Activated CD8-positive, alpha-beta memory T cell treated with anti-CD3 and anti-CD28 coated beads, Interleukin-2, amount 50 U/mL, for 48 hours (primary cell): ENCODE measurements around the gene TMEM247.

ENCODE experiments used
- DNase-seq: peaks from one replicate; pipeline ENCODE4 v3.0.0-alpha.2; 2020

TMEM247 gene

GRCh38 chr2:46479265-46479664 is at the start of gene TMEM247:
Gene TMEM247, plus strand, starts transcription at chr2:46479565.
- no peak for DNase-seq

DNA sequence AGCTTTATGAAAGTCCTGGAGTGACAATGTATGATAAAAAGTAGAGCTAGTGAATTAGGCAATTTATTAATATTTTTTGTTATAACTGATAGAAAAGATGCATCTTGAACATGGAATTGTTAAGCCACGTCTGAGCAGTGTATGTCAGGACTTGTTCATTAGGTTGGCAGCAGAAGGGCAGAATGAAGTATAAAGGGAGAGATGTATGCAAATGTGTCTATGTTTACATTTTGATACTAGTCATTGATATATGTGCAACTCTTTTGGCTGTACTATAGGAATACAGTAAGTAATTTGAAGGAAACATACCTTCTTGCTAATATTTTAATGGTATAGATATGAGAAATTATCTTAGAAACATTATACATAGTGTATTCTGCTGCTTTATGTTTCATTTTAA is 49.0 kb upstream of the TMEM247 start:
- DNase-seq, result no peak

GRCh38 chr2:46430992-46431391 is 48.4 kb upstream of the TMEM247 start:
- no peak for DNase-seq

DNA sequence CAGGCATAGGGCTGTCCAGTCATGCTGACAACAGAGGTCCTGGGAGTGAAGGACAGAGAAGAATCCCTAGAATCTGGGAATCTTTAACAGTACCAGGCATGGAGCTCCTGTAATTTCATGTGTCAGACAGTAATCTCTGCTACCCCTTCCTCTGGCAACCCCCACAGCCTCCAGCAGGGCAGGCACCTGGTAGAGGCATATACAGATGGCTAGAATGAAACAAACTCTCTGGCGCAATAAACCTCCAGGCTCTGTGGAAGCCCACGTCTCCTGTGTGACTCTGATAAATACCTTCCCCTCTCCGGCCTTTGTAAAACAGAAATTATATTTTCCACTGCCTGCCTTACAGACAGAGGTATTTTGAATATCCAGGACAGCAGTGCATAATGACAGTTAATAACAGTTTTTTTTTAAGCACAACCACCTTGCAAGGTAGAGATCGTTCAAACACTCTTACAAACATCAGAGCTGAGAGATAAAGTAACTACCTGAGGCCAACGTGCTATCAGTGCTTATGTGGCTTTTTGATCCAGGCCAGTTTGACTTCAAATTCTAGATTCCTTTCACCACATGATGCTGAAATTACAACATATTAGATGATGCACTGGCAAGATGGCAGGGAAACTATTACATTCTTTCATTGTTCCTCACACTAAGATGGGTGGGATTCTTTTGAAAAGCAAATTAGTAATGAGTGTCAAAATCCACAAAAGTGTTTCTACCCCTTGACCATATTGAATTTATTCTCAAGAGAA is 47.7 kb upstream of the TMEM247 start:
- DNase-seq, result no peak

- DNase-seq, result no peak
These were observed 44.5 kb upstream of the TMEM247 start for GRCh38 chr2:46434851-46435273.

DNA sequence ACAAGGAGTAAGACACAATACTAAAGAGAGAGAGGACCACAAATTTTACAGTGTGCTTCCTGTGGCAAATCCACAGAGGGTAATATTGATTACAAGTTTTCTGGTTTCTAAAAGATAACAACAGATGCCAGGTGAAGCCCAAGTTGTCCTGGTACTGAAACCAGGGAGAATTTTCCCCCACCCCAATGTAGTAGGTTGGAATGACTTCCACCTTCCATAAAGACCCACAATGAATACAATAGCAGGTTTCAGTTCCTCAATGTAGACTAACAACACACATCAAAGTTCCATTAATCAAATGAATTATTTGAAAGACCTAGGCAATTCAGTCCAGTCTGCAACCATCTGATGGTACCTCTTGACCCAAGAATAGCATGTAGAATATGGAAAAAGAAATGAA is 44.0 kb upstream of the TMEM247 start:
- no peak for DNase-seq

DNA sequence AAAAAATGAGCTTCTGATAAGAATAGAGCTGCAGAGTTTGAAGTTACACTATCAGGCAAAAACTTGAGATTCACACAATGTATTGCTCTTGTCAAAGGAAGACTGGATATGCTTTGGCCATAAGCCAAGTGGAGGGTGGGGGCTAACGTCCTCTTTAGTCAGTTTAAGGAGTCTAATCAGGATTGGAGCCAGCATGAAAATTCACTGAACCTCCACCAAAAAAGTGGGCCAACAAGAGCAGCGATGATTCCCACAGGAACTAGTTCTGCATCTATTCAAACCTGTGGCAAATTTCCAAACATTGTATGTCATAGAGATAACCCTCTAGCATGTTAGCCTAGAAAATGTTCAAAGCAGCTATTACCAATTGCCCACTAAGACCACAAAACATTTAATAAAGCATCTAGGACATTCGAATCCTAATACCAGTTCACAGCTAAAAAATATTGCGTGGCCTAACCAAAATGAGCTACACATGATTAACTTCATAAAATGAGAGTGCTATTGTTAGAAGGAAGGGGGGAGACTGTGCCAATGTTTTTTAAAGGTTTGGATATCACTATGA is 43.5 kb upstream of the TMEM247 start:
- no peak for DNase-seq

- DNase-seq, result no peak
These were observed 42.6 kb upstream of the TMEM247 start for GRCh38 chr2:46436800-46437199.

DNA sequence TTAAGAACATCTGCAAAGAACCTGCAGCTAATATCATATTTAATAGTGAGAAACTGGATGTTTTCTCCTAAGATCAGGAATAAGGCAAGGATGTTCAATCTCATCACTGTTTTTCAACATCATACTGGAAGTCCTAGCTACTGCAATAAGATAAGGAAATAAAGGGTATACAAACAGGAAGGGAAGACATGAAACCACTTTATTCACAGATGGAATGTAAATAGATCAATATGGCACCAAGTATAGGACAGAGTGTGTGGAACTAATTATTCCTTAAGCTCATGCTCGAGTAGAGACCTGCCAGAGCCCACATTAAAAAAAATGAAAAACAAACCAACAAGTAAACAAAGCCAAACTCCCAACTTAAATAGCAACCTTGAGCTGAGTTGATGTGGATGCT is 41.3 kb upstream of the TMEM247 start:
- no peak for DNase-seq

- DNase-seq, result no peak
These were observed 40.6 kb upstream of the TMEM247 start for GRCh38 chr2:46438794-46439193.

GRCh38 chr2:46439582-46439981 is 39.8 kb upstream of the TMEM247 start:
- DNase-seq, result no peak

DNA sequence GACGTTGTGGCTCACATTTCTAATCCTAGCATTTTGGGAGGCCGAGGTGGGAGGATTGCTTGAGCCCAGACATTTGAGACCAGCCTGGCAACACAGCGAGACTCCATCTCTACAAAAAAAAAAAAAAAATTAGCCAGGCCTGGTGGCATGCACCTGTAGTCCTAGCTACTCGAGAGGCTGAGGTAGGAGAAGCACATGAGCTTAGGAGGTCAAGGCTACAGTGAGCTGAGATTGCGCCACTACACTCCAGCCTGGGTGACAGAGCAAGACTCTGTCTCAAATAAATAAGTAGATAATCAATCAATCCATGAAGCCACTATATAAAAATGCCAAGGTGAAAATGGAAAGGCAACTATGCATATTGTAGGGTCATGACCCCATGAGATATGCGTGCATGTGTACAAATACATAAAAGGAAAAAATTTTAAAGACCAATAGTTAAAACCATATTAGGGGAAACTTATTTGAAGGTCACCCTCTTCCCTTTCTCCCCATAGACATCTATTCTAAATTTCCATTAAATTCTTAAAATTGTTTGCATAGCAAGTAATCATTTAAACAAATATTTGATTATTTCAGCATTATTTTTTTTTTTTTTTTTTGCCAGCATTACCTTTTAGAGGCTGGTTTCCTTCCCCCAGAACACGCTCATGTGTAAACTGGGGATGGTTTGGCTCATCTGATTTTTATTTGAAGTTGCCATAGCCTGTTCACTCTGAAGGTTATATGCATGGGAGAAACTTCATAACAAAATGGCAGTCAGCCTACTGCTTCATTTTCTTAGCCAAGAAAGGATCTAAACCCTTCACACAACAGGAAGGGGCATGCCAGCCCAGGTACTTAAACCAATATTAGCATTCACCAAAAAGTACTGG is 37.3 kb upstream of the TMEM247 start:
- no peak for DNase-seq

DNA sequence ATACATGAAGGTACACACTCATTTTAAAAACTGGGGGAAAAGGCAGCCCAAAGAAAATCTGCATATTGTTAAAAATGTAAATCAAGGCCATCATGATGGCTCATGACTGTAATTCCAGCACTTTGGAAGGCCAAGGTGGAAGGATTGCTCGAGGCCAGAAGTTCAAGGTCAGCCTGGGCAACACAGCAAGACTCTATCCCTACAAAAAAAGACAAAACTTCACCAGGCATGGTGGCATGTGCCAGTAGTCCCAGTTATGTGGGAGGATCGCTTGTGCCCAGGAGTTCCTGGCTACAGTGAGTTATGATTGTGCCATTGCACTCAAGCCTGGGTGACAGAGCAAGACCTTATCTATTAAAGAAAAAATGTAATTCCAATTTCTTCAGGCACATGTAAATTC is 34.6 kb upstream of the TMEM247 start:
- DNase-seq, result no peak

DNA sequence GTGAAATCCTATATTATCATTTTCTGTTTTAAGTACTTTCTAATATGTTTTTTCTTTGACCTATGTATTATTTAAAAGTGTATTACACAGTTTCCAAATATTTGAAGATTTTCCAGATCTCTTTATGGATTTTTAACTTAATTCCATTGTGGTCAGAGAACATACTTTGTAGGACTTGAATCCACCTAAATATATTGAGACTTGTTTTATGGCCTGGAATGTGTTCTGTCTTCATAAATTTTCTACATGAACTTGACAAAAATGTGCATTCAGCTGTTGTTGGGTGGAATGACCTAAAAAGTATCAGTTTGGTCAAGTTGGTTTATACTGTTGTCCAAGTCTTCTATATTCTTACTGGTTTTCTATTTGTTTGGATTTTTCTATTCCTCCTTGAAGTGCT is 33.8 kb upstream of the TMEM247 start:
- DNase-seq, result no peak

GRCh38 chr2:46446871-46447568 is 32.3 kb upstream of the TMEM247 start:
- DNase-seq, result no peak

DNA sequence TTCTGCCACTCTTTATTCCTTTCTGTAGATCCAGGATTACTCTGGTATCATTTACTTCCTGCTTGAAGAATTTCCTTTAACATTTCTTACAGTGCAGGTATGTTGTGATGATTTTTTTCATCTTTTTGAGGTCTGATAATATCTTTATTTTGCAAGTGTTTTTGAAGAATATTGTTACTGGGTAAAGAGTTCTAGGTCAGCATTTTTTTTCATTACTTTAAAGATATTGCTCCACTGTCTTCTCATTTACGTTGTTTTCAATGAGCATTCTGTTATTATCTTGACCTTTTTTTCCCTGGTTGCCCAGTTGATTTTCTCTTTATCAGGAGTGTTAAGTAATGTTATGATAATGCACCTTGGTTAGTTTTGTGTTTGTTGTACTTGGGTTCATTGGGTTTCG is 31.7 kb upstream of the TMEM247 start:
- DNase-seq, result no peak

DNA sequence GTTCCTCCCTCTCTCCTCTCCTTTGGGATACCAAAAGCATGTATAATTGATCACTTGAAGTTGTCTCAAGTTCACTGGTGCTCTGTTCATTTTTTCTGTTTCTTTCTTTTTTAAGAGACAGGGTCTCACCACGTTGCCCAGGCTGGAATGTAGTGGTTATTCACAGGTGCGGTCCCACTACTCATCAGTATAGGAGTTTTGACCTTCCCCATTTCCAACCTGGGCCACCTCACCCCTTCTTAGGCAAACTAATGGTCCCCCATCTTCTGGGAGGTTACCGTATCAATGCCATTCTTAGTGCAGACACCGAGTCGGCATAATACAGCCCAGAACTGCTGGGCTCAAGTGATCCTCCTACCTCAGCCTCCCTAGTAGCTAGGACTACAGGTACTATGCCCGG is 31.3 kb upstream of the TMEM247 start:
- DNase-seq, result no peak

DNA sequence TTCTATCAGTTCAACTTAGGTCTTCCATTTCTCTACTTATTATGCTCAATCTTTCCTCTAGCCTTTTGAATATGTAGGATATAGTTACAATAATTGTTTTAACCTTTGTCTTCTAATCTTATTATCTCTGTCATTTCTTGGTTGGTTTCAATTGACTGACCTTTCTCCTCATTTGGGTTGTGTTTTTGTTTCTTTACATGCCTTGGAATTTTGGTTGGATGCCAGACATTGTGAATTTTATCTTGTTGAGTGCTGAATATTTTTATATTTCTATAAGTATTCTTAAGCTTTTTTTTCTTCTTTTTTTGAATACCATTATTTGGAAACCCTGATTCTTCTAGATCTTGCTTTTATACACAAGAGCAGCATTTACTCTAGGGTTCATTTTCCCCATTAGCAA is 30.7 kb upstream of the TMEM247 start:
- DNase-seq, result no peak

DNA sequence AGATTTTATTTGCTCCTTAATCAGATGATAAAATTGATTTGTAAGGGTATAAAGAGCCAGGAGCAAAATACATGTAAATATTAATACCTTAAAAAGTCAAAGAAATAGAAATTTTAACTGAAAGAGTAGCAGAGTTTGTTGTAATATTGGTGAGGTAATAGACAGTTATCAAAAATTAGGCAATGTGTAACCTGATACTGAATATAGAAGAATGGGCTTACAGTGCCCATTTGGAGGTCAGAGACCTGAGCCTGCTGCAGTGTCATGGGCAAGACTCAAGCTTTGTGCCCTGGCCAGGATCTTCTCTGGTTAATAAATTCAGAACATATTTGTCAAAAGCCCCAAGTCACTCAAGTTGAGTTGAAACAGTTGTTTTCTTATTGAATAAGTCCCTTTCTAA is 29.7 kb upstream of the TMEM247 start:
- no peak for DNase-seq

- no peak for DNase-seq
These were observed 28.1 kb upstream of the TMEM247 start for GRCh38 chr2:46451131-46451711.

- no peak for DNase-seq
These were observed 22.6 kb upstream of the TMEM247 start for GRCh38 chr2:46456789-46457188.

DNA sequence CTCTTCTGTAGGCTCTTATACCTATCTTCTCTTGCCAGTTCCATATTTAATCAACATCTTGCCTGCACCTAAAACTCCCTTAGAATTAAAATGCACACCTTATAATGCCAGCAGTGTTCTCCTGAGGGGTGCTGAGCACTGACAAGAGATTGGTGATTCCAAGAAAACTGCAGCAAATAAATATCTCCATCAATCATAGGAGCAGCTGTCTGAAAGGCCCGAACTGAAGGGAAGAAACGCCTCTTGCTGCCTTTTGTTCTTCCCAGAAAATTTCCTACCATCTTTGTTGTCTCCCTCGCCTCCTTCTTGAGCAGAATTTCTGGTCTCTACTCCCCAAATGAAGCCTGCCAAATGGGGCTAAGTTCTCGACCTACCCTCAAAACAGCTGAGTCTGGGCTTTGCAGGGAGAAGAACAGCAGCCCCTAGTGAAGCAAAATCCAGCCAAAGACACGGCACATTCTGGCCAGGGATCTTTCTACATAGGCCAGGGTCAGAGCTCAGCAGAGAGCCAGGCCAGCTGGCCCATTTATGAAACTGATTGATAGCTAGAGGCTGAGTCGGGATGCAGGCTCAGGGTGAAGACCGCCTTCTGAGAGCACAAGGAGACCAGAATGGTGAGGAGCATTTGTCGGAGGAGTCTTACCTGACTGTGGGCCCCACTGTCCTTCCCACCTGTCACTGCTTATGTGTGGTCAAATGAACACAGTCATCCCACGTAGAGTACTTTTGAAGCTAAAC is 20.4 kb upstream of the TMEM247 start:
- DNase-seq, result no peak
